ENCODE measurements around the gene PLEKHA6.

The PLEKHA6 gene

GRCh38 chr1:204280099-204280961 lies 79.4 kb downstream of the PLEKHA6 start:
- DNase-seq, result no peak

GRCh38 chr1:204278958-204279357 lies 80.8 kb downstream of the PLEKHA6 start:
- no peak for DNase-seq

DNA sequence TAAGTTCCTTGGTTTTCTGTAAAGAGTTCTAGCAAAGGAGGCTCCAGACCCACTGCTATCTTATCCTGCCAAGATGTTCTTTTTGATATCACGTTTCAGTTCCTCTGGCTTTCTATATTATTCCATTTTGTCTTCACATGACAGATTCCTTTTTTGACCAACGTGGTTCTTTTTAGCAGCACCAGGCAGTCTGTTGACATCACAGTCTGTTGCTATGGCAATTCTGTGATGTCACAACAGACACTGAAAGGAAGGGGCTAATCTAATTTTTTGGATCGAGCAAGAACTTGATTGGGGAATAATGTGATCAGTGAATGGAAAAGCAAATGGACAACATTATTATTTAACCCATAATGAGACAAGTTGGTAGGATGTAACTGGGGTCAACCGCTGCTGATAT lies 81.5 kb downstream of the PLEKHA6 start:
- DNase-seq, result no peak

DNA sequence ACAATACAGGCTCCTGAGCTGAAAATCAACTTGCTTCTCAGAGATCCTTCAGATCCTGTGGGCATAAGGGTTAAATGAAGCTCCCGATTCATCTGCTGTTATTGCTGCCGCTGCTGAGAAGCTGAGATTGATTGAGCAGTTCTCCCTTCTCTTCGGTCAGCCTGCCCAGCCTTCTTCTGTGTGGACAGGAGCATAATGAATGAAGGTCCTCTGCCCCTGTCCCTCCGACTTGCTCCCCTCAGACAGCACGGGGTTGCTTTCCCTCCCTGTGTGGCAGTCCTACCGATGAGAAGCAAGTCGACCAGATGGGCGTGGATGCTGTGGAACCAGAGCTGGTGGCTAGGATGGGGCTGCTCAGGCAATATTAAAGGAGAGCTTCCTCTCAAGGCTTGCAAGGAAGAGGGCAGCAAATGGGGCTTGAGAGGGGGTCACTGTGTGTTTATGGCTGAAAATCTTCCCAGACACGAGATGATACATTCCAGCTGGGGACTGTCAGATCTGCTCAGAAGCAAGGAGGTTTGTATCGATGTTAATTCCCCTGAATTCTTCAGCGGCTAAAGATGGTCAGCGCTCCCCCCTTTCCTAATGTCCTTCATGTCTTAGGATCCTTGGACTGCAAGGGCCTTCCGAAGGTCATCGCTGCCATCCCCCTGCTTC lies 82.0 kb downstream of the PLEKHA6 start:
- no peak for DNase-seq

GRCh38 chr1:204275695-204276370 lies 83.9 kb downstream of the PLEKHA6 start:
- no peak for DNase-seq

- no peak for DNase-seq
These were observed 85.3 kb downstream of the PLEKHA6 start for GRCh38 chr1:204274446-204274845.

DNA sequence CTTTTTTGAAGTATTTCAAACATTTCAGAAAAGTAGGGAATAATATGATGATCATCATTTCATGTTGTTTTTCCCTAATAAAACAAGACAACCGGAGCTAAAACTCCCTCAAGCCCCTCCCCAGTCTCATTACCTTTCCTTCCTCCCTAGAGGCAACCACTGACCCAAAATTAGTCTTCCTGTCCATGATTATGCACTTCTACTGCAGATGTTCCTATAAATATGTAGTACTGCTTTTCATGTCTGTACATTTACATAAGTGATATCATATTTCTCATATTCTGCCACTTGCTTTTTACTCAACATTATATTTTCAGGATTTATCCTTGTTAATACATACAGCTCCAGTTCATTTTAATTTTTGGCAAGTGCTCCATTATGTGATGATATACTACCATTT lies 87.2 kb downstream of the PLEKHA6 start:
- no peak for DNase-seq

GRCh38 chr1:204271970-204272369 lies 87.8 kb downstream of the PLEKHA6 start:
- DNase-seq, result no peak

DNA sequence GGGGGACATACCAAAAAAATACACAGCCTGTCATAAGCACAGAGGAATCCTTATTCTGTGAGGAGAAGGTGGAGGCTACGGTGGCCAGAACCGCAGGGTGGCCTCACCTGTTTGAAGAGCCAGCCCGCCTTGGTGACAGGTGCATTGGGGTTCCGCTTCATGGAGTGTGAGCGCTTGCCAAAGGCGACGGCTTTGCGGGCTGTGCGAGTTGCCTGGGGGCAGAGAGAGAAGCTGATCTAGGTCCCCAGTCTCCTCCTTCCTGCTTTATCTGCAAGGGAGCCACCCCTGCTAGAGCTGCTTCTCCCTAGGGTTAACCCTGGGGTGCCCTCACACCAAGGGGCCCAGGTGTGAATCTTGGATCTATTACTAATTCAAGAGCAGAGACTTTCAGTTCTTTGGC lies 91.6 kb downstream of the PLEKHA6 start:
- DNase-seq, result no peak

- no peak for DNase-seq
These were observed 92.5 kb downstream of the PLEKHA6 start for GRCh38 chr1:204267191-204267601.

- DNase-seq, result no peak
These were observed 93.2 kb downstream of the PLEKHA6 start for GRCh38 chr1:204266504-204267034.

DNA sequence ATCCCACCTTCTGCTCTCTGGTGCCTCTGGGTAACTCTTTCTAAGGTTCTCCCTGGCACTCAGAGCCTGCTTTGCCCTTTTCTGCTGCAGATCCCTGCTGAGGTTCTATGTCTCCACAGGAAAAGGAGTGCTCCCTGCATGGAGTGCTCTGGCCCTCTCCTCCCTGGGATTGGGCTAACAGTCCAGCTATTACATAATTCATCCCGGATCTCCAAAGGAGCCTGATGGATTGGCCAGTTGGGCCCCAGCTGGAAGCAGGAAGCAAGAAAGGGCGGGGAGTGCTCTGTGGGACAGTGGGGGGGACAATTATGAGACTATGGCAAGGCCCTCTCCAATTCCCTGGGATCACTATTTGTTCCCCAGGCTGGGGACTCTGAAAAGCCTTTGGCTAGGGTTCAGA lies 94.1 kb downstream of the PLEKHA6 start:
- DNase-seq, result no peak

DNA sequence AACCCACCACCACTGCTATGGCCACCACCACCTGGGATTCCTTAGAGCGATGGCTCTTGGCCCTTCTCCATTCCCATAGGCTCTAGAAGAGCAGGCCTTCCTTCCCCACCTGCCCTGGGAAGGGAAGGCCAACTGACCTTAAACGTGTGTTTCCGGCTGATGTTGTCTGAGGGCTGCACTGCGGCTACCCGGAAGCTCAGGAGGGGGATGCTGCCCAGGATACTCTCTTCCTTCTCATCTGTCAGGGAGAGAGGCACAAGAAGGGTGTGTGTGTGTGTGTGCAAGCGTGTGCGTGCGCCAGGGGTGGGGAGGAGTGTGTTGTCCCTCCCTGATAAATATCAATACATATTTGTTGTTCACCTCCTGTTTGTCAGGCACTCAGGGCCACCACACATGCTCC lies 94.9 kb downstream of the PLEKHA6 start:
- DNase-seq, result no peak

DNA sequence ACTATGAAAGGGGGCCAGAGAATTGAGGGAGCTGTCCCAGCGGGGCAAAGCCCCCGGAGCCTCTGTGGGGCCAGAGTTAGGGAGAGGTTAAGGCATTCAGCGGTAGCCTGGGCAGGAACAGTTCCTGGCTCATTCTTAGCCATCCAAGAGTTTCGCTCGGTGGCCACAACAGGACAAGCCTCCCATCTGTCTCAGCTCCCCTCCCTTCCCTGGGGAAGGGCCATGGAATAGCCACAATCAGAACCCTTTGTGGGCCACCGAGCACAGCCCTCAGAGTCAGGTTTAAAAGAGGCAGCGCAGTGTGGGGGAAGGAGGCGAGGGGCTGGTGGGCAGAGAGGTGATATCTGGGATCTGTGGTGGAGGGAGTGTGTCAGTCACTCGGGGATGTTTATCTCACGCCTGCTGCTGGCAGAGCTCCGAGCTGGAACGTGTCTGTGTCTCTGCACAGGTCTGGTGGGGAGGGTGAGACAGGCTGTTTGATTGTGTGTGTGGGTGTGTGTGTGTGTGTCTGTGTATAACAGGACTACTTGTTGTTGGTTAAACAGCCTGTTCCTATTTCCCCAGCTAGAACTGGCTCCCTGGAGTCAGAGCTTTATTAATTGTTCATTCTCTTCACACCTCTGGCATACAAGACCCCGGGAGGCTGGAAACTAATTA lies 96.3 kb downstream of the PLEKHA6 start:
- no peak for DNase-seq

- no peak for DNase-seq
These were observed 97.0 kb downstream of the PLEKHA6 start for GRCh38 chr1:204262506-204263253.

DNA sequence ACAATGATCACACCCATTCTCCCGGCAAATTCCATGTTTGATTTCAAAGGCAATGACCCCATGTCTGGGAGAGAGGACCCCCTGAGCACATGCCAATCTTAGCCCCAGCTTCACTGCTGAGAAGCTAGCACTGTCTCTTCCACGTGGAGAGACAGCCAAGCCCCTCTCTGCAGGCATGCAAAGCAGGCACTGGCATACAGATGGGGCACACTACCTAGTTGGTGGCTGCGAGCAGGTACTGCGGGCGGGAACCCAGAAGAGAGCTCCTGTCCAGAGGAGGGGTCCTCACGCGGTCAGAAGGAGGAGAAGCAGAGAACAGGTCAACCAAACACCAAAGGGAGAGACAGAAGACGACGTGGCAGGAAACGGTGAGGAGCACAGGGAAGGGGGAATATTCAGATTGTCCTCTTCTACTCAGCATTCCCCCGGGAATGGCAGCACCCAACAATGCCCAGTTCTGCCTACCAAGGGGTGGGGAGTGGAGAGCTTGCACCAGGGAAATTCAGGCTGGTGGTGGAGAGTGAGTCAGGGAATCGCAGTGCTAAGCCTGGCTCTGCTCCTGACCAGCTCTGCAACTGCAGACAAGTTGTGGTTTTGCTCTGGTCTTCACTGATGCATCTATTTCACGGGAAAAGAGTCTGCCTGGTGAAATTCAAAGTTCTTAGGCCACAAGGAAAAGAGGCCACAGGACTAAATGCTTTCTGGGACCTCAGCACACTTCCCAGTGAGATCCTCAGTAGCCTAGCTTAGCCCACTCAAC lies 97.8 kb downstream of the PLEKHA6 start:
- no peak for DNase-seq

GRCh38 chr1:204261266-204261665 lies 98.5 kb downstream of the PLEKHA6 start:
- no peak for DNase-seq

DNA sequence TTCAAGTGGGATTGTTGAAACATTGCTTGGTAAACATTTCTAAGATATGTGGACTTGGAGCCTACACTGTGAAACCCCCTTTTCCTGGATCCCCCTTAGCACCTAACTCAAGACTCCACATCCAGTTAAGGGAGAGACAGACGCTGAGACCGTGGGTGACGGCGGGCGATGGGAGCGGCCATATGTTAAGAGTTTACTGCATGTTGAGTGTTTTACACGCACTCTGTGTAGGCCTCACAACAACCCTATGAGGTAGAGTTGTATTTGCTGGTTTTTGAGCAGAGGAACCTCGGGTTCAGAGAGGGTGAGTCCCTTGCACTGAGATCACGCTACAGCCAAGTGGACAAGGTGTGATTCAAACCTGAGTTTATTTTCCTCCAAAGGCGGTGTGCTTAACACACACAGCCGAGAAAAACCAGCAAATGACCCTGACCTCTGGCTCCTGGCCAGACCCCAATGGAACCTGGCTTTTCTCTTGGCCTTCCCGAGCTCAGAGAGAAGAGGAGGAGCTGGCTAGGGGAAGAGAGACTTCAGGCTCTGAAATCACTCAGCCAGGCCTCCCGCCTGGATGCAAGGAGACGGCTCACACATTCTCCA lies 99.0 kb downstream of the PLEKHA6 start:
- no peak for DNase-seq

DNA sequence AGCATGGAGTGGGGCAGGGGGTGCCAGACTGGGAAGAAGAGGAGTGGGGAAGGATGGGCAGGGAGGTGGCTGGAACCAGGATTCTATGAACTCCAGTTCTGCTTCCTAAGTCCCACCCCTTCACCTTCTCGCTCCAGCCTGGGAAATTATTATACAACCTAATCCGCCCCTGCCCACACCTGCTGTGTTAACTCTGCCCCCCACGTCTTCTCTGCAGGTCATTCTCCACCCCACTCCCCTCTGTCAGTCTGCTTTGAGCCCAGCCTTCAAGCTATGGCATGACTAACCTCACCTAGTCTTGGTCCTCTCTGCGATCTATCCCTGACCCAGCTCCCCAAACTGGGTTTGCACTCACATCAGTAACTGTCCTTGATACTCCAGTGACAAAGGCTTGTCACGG lies 99.9 kb downstream of the PLEKHA6 start:
- DNase-seq, result no peak

DNA sequence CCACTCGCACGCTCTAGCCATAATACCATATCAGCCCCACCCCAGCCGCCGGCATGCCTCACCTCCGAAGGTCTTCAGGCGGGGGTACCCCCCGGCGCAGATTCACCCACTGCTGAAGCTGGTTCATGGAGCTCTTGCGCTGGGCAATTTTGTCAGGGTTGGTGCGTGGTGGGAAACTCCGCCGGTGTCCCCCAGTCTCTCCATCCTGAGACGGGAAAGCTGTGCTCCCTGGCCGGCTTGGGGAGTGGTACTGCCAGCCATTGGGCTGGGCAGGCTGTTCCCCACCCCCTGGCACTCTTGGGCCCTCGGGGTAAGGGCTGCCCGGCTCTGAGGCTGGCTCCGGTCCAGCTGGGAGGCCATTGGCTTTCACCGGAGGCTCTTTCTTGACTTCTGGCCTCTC lies 100.5 kb downstream of the PLEKHA6 start:
- DNase-seq, result no peak

Data from CD4-positive, alpha-beta T cell treated with Interleukin-4 for 4 hours (primary cell).